ENCODE data around the gene LONRF2.
A peak's percentile ranks its signal among the peaks of the same experiment; 100 is the strongest.

The LONRF2 gene

DNA sequence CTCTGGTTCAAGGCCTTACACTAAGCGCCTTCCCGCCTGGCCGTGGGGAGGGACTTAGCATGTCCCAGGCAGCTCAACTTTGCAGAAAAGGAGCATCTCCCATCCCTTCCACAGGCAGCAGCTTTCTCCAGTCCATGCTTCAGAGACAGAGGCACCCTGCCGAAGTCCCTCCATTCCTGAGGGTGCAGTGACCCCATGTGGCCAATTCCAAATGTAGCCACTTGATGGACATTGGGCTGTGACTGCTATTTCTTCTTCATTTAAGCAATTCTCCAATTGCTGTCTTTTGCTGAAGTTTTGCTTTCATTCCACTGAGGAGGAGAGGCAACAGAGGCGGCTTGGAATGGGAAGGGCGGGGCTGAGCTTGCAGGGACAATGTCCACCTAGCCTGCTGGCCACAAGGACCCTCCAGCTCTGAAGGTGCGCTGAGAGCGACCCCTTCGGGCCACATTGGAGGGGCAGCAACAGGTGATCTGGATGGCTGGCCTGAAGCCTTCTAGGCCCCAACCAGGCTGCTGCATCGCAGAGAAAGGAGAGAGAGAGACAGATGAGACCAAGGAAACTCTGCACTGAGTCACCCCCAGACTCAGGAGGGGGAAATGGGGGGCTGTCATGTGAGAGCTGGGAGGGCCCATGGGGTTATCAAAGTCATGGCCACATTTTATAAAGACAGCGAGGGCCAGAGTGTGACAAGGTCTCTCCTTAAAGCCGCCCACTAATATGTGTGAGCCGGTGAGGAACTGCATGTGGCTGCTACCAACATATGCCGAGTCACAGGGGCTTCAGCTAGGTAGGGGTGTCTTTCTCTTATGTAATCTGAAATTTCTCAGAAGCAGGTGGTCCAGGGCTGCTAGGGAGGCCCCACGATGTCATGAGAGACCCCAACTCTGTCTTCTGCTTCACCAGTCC, 61.3 kb downstream of the LONRF2 start:
- Histone ChIP-seq H3K27me3 (ENCODE audit: insufficient read depth, low read length, poor library complexity) (no peaks in the 10 kb centered on the region), H3K79me2 (ENCODE audit: control insufficient read depth, insufficient read depth, low read length) (no peaks in the 10 kb centered on the region), H3K4me2 (ENCODE audit: low read length) (no peak overlapping the region), H3K23ac (ENCODE audit: low read length) (no peak overlapping the region), H3K4me3 (ENCODE audit: low read length) (no peak overlapping the region), H4K5ac (ENCODE audit: low read length) (no peak overlapping the region), H2BK15ac (replicated peaks; ENCODE audit: low read depth) (no peak overlapping the region), H3K56ac (ENCODE audit: low read length) (no peak overlapping the region), H2AK5ac (ENCODE audit: low read length) (no peak overlapping the region), H3K9ac (ENCODE audit: low read length) (no peak overlapping the region), H3K4ac (ENCODE audit: low read depth, low read length) (no peak overlapping the region), H3K27ac (ENCODE audit: low read depth, low read length) (no peak overlapping the region), H2BK120ac (ENCODE audit: low read depth, low read length) (no peak overlapping the region), H3K36me3 (ENCODE audit: control insufficient read depth, insufficient read depth, low read length) (no peaks in the 10 kb centered on the region), H3K18ac (ENCODE audit: low read length) (no peak overlapping the region), H3K4me1 (ENCODE audit: control insufficient read depth, low read depth, low read length) (no peaks in the 10 kb centered on the region), H2BK5ac (ENCODE audit: low read length) (no peak overlapping the region), H3K79me1 (ENCODE audit: low read length) (no peaks in the 10 kb centered on the region), H4K8ac (ENCODE audit: low read depth, low read length) (no peak overlapping the region)
- WGBS (ENCODE audit: extremely low coverage, insufficient coverage, low lambda C conversion rate): no CpG with 5 or more reads among the region's 15 CpGs
- peak; percentile 86 for DNase-seq

DNA sequence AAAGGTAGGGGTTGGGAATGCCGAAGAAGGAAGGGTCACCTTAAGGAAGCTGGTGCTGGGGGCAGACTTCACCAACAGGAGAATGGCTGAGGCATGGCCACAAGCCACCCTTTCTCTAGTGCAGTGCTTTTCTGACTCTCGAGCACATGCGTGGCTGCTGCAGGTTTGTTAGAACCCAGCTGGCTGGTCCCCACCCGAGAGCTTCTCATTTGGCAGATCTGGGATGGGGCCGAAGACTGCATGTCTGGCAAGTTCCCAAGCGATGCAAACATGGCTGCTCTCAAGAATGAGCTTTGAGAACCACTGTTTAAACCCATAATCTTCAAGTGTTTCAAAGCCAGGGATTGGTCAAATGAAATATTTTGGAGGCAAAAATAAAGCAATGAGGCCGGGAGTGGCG, 63.2 kb downstream of the LONRF2 start:
- no peaks in the 10 kb centered on the region for H3K27me3 ChIP-seq (ENCODE audit: insufficient read depth, low read length, poor library complexity)
- no CpG with 5 or more reads among the region's 8 CpGs for WGBS (ENCODE audit: extremely low coverage, insufficient coverage, low lambda C conversion rate)

GRCh38 chr2:100257939-100258338, 64.4 kb downstream of the LONRF2 start:
- Histone ChIP-seq H3K27ac (ENCODE audit: low read depth, low read length) (no peak overlapping the region), H3K36me3 (ENCODE audit: control insufficient read depth, insufficient read depth, low read length) (no peaks in the 10 kb centered on the region), H2AK5ac (ENCODE audit: low read length) (no peak overlapping the region), H3K4me2 (ENCODE audit: low read length) (no peak overlapping the region), H3K23ac (ENCODE audit: low read length) (no peak overlapping the region), H3K4me1 (ENCODE audit: control insufficient read depth, low read depth, low read length) (no peaks in the 10 kb centered on the region), H2BK5ac (ENCODE audit: low read length) (no peak overlapping the region), H4K8ac (ENCODE audit: low read depth, low read length) (no peak overlapping the region), H2BK15ac (replicated peaks; ENCODE audit: low read depth) (no peak overlapping the region), H3K56ac (ENCODE audit: low read length) (no peak overlapping the region), H3K79me2 (ENCODE audit: control insufficient read depth, insufficient read depth, low read length) (no peaks in the 10 kb centered on the region), H2BK120ac (ENCODE audit: low read depth, low read length) (no peak overlapping the region), H3K9ac (ENCODE audit: low read length) (no peak overlapping the region), H4K5ac (ENCODE audit: low read length) (no peak overlapping the region), H3K27me3 (ENCODE audit: insufficient read depth, low read length, poor library complexity) (no peaks in the 10 kb centered on the region), H3K4ac (ENCODE audit: low read depth, low read length) (no peak overlapping the region), H3K79me1 (ENCODE audit: low read length) (no peaks in the 10 kb centered on the region), H3K18ac (ENCODE audit: low read length) (no peak overlapping the region), H3K4me3 (ENCODE audit: low read length) (no peak overlapping the region)
- no CpG with 5 or more reads among the region's 9 CpGs for WGBS (ENCODE audit: extremely low coverage, insufficient coverage, low lambda C conversion rate)
- no peak for DNase-seq

More for the DNA sequence above, 63.2 kb downstream of the LONRF2 start:
- Histone ChIP-seq H3K79me2 (ENCODE audit: control insufficient read depth, insufficient read depth, low read length) (no peaks in the 10 kb centered on the region), H2BK120ac (ENCODE audit: low read depth, low read length) (no peak overlapping the region), H4K5ac (ENCODE audit: low read length) (no peak overlapping the region), H3K23ac (ENCODE audit: low read length) (no peak overlapping the region), H3K79me1 (ENCODE audit: low read length) (no peaks in the 10 kb centered on the region), H3K56ac (ENCODE audit: low read length) (no peak overlapping the region), H2AK5ac (ENCODE audit: low read length) (no peak overlapping the region), H2BK15ac (replicated peaks; ENCODE audit: low read depth) (no peak overlapping the region), H3K4me2 (ENCODE audit: low read length) (no peak overlapping the region), H3K4me3 (ENCODE audit: low read length) (no peak overlapping the region), H3K18ac (ENCODE audit: low read length) (no peak overlapping the region), H3K4ac (ENCODE audit: low read depth, low read length) (no peak overlapping the region), H3K27ac (ENCODE audit: low read depth, low read length) (no peak overlapping the region), H4K8ac (ENCODE audit: low read depth, low read length) (no peak overlapping the region), H2BK5ac (ENCODE audit: low read length) (no peak overlapping the region), H3K9ac (ENCODE audit: low read length) (no peak overlapping the region), H3K4me1 (ENCODE audit: control insufficient read depth, low read depth, low read length) (no peaks in the 10 kb centered on the region), H3K36me3 (ENCODE audit: control insufficient read depth, insufficient read depth, low read length) (no peaks in the 10 kb centered on the region)
- no peak for DNase-seq

GRCh38 chr2:100256849-100257248, 65.5 kb downstream of the LONRF2 start:
- Histone ChIP-seq H3K27ac (ENCODE audit: low read depth, low read length) (no peak overlapping the region), H3K79me1 (ENCODE audit: low read length) (no peaks in the 10 kb centered on the region), H3K4me1 (ENCODE audit: control insufficient read depth, low read depth, low read length) (no peaks in the 10 kb centered on the region), H3K4ac (ENCODE audit: low read depth, low read length) (no peak overlapping the region), H3K27me3 (ENCODE audit: insufficient read depth, low read length, poor library complexity) (no peaks in the 10 kb centered on the region), H3K18ac (ENCODE audit: low read length) (no peak overlapping the region), H3K36me3 (ENCODE audit: control insufficient read depth, insufficient read depth, low read length) (no peaks in the 10 kb centered on the region), H3K4me2 (ENCODE audit: low read length) (no peak overlapping the region), H2BK15ac (replicated peaks; ENCODE audit: low read depth) (no peak overlapping the region), H3K79me2 (ENCODE audit: control insufficient read depth, insufficient read depth, low read length) (no peaks in the 10 kb centered on the region), H4K8ac (ENCODE audit: low read depth, low read length) (no peak overlapping the region), H4K5ac (ENCODE audit: low read length) (no peak overlapping the region), H2BK120ac (ENCODE audit: low read depth, low read length) (no peak overlapping the region), H2AK5ac (ENCODE audit: low read length) (no peak overlapping the region), H3K56ac (ENCODE audit: low read length) (no peak overlapping the region), H3K4me3 (ENCODE audit: low read length) (no peak overlapping the region), H3K23ac (ENCODE audit: low read length) (no peak overlapping the region), H2BK5ac (ENCODE audit: low read length) (no peak overlapping the region), H3K9ac (ENCODE audit: low read length) (no peak overlapping the region)
- WGBS (ENCODE audit: extremely low coverage, insufficient coverage, low lambda C conversion rate): no CpG with 5 or more reads among the region's 2 CpGs
- DNase-seq: no peak

GRCh38 chr2:100256416-100256815, 65.9 kb downstream of the LONRF2 start:
- no peaks in the 10 kb centered on the region for H3K27me3 ChIP-seq (ENCODE audit: insufficient read depth, low read length, poor library complexity)
- no peak overlapping the region for H3K23ac ChIP-seq (ENCODE audit: low read length)
- H3K18ac ChIP-seq (ENCODE audit: low read length): no peak overlapping the region
- H3K27ac ChIP-seq (ENCODE audit: low read depth, low read length): no peak overlapping the region
- H4K5ac ChIP-seq (ENCODE audit: low read length): no peak overlapping the region
- H3K79me2 ChIP-seq (ENCODE audit: control insufficient read depth, insufficient read depth, low read length): no peaks in the 10 kb centered on the region
- no peak overlapping the region for H3K4ac ChIP-seq (ENCODE audit: low read depth, low read length)
- no peaks in the 10 kb centered on the region for H3K4me1 ChIP-seq (ENCODE audit: control insufficient read depth, low read depth, low read length)
- no peak overlapping the region for H2BK120ac ChIP-seq (ENCODE audit: low read depth, low read length)
- no peak overlapping the region for H4K8ac ChIP-seq (ENCODE audit: low read depth, low read length)
- no peak overlapping the region for H2AK5ac ChIP-seq (ENCODE audit: low read length)
- H3K36me3 ChIP-seq (ENCODE audit: control insufficient read depth, insufficient read depth, low read length): no peaks in the 10 kb centered on the region
- no peak overlapping the region for H3K4me2 ChIP-seq (ENCODE audit: low read length)
- DNase-seq: no peak
- no peak overlapping the region for H3K56ac ChIP-seq (ENCODE audit: low read length)
- no peak overlapping the region for H2BK15ac ChIP-seq (replicated peaks; ENCODE audit: low read depth)
- H3K9ac ChIP-seq (ENCODE audit: low read length): no peak overlapping the region
- no peak overlapping the region for H3K4me3 ChIP-seq (ENCODE audit: low read length)
- WGBS (ENCODE audit: extremely low coverage, insufficient coverage, low lambda C conversion rate): no CpG with 5 or more reads among the region's 11 CpGs
- H2BK5ac ChIP-seq (ENCODE audit: low read length): no peak overlapping the region
- no peaks in the 10 kb centered on the region for H3K79me1 ChIP-seq (ENCODE audit: low read length)
